Right renal cortex interstitium (tissue), 3 donors: Measurements from ENCODE around the gene CISD2. TPM values are rescaled to one million over a fixed set of nuclear protein-coding genes. Genes with fewer than 3 reads are reported as not detected.
"Not testable (repeated sequence)": the region's sequence is repeated elsewhere in the genome, so short reads cannot be mapped to it uniquely, and the experiment has no call there.

Experiments
- DNase-seq, 3 donors: peaks; one replicate each; pipeline ENCODE4 v3.0.0-alpha.2; 2013; ENCODE audit warnings: low read depth in 3 of 3, low spot score in 2 of 3
- polyA plus RNA-seq, 3 donors: library from polyadenylated mRNA; unstranded; fragments of 120-200 nt; gene quantifications; one replicate each; pipeline ENCODE4 v1.2.1, GENCODE V29; 2013; ENCODE audit not compliant: insufficient read length in 3 of 3

Gene CISD2
- 10 to 100 TPM; 50.1 to 54.8 (median 51.5) TPM for polyA plus RNA-seq

- DNase-seq = peak; percentile 81 to 84 (median 82)
Measured at GRCh38 chr4:102868781-102869568, at the start of gene CISD2. CISD2 (plus strand) TSS chr4:102868992; CDS start chr4:102869085, 93 bp downstream.

GRCh38 chr4:102819100-102819499 is 49.7 kb upstream of the CISD2 start:
- not testable (repeated sequence) for DNase-seq

- DNase-seq = no peak
Measured at GRCh38 chr4:102819588-102820365, 49.0 kb upstream of the CISD2 start.

- DNase-seq = no peak
Measured at GRCh38 chr4:102823464-102823863, 45.3 kb upstream of the CISD2 start.

- DNase-seq = no peak
Measured at GRCh38 chr4:102823897-102824296, 44.9 kb upstream of the CISD2 start.

GRCh38 chr4:102824398-102824797 is 44.4 kb upstream of the CISD2 start:
- DNase-seq = no peak

- peak; percentile 45 to 67 (median 64) for DNase-seq
Measured at GRCh38 chr4:102825261-102826091, 43.3 kb upstream of the CISD2 start.

GRCh38 chr4:102826105-102826889 is 42.5 kb upstream of the CISD2 start:
- no peak for DNase-seq

GRCh38 chr4:102826890-102827673 is 41.7 kb upstream of the CISD2 start, which contains the start of gene UBE2D3:
UBE2D3 (minus strand) TSS chr4:102827551; CDS start chr4:102826508, 1,043 bp downstream.
- DNase-seq = peak; percentile 88 to 92 (median 92)

GRCh38 chr4:102827674-102828496 is 40.9 kb upstream of the CISD2 start:
- peak; percentile 97 to 100 (median 99) for DNase-seq

GRCh38 chr4:102828497-102828808 is 40.3 kb upstream of the CISD2 start:
- DNase-seq = no peak

- DNase-seq = no peak
Measured at GRCh38 chr4:102829803-102830202, 39.0 kb upstream of the CISD2 start.

GRCh38 chr4:102832105-102832504 is 36.7 kb upstream of the CISD2 start:
- DNase-seq = no peak

- DNase-seq = no peak
Measured at GRCh38 chr4:102832667-102833066, 36.1 kb upstream of the CISD2 start.

GRCh38 chr4:102836596-102836995 is 32.2 kb upstream of the CISD2 start:
- DNase-seq = no peak

- DNase-seq = no peak
Measured at GRCh38 chr4:102842367-102842766, 26.4 kb upstream of the CISD2 start.

- DNase-seq = no peak
Measured at GRCh38 chr4:102843273-102843672, 25.5 kb upstream of the CISD2 start.

GRCh38 chr4:102843938-102844337 is 24.9 kb upstream of the CISD2 start:
- no peak for DNase-seq
